ENCODE data around the gene FIGN.

DNA sequence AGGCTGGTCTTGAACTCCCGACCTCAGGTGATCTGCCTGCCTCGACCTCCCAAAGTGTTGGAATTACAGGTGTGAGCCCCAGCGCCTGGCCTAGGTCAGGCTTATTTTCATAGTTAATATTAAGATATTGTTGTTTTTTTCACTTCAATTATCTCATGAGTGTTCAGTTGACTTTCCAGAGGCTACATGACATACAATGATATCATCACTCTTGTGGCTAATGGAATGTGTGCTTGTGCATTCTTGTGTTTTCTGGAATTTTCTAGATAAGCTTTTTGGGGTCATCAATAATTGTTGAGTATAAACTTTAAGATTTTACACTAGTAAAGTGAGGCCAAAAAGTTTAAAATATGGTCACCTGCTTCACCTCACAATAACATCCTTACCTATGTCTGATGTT lies 180.9 kb downstream of the FIGN start:
- TF ChIP-seq TAF1 (conservative IDR thresholded peaks at IDR 0.05): no peak
- no peak for TF ChIP-seq HNF4G (IDR thresholded peaks at IDR 0.05)
- TF ChIP-seq, protein P1, sequence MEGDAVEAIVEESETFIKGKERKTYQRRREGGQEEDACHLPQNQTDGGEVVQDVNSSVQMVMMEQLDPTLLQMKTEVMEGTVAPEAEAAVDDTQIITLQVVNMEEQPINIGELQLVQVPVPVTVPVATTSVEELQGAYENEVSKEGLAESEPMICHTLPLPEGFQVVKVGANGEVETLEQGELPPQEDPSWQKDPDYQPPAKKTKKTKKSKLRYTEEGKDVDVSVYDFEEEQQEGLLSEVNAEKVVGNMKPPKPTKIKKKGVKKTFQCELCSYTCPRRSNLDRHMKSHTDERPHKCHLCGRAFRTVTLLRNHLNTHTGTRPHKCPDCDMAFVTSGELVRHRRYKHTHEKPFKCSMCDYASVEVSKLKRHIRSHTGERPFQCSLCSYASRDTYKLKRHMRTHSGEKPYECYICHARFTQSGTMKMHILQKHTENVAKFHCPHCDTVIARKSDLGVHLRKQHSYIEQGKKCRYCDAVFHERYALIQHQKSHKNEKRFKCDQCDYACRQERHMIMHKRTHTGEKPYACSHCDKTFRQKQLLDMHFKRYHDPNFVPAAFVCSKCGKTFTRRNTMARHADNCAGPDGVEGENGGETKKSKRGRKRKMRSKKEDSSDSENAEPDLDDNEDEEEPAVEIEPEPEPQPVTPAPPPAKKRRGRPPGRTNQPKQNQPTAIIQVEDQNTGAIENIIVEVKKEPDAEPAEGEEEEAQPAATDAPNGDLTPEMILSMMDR (IDR thresholded peaks at IDR 0.05; ENCODE audit: low read depth, low read length, missing input control): no peak
- TF ChIP-seq JUND (IDR thresholded peaks at IDR 0.05): no peak

Measured in liver (tissue), 3 donors.